BLaER1 (cell line): ENCODE results near the gene DDX56.

Experiments
- H3K27ac ChIP-seq: shearing (Covaris generic); formaldehyde crosslinking; 2 replicates; pipeline ENCODE4 v1.8.1; 2022
- H3K27me3 ChIP-seq: shearing (Covaris generic); formaldehyde crosslinking; 2 replicates; pipeline ENCODE4 v1.8.1; 2022
- H3K36me3 ChIP-seq: shearing (Covaris generic); formaldehyde crosslinking; 2 replicates; pipeline ENCODE4 v1.8.1; 2022
- H3K4me1 ChIP-seq: shearing (Covaris generic); formaldehyde crosslinking; 2 replicates; pipeline ENCODE4 v1.8.1; 2022
- H3K4me2 ChIP-seq: shearing (Covaris generic); formaldehyde crosslinking; 2 replicates; pipeline ENCODE4 v1.8.1; 2022
- H3K4me3 ChIP-seq: shearing (Covaris generic); formaldehyde crosslinking; 2 replicates; pipeline ENCODE4 v1.8.1; 2022
- H3K9ac ChIP-seq: shearing (Covaris generic); formaldehyde crosslinking; 2 replicates; pipeline ENCODE4 v1.8.1; 2022
- H3K9me3 ChIP-seq: shearing (Covaris generic); formaldehyde crosslinking; 2 replicates; pipeline ENCODE4 v1.8.1; 2022
- H4K20me1 ChIP-seq: shearing (Covaris generic); formaldehyde crosslinking; 2 replicates; pipeline ENCODE4 v1.8.1; 2022
- Cebpa-rat ChIP-seq: shearing (Covaris generic); IDR thresholded peaks from 2 replicates; pipeline ENCODE4 v1.8.1; 2022

DDX56 gene

GRCh38 chr7:44549457-44549856 lies 24.3 kb downstream of the DDX56 start:
- Histone ChIP-seq H3K4me1 (peaks cover 6% of the 10 kb centered on the region; the same call in 1 of the 2 replicates), H3K4me2 (no peak overlapping the region), H3K27me3 (no peaks in the 10 kb centered on the region), H3K36me3 (no peaks in the 10 kb centered on the region), H3K9ac (no peak overlapping the region), H3K4me3 (no peak overlapping the region), H3K9me3 (no peaks in the 10 kb centered on the region), H4K20me1 (no peaks in the 10 kb centered on the region), H3K27ac (no peak overlapping the region)
- no peak for TF ChIP-seq Cebpa-rat

GRCh38 chr7:44548893-44549292 lies 24.8 kb downstream of the DDX56 start:
- no peak for TF ChIP-seq Cebpa-rat
- Histone ChIP-seq H3K9me3 (no peaks in the 10 kb centered on the region), H3K4me3 (no peak overlapping the region), H4K20me1 (no peaks in the 10 kb centered on the region), H3K9ac (no peak overlapping the region), H3K4me1 (peaks cover 6% of the 10 kb centered on the region; the same call in 1 of the 2 replicates), H3K4me2 (no peak overlapping the region), H3K27ac (no peak overlapping the region), H3K36me3 (no peaks in the 10 kb centered on the region), H3K27me3 (no peaks in the 10 kb centered on the region)

- H3K27me3 ChIP-seq, result no peaks in the 10 kb centered on the region
- H3K9ac ChIP-seq, result no peak overlapping the region
- H3K4me3 ChIP-seq, result no peak overlapping the region
- no peak overlapping the region for H3K27ac ChIP-seq
- H3K36me3 ChIP-seq, result no peaks in the 10 kb centered on the region
- no peak overlapping the region for H3K4me2 ChIP-seq
- no peak for TF ChIP-seq Cebpa-rat
- H4K20me1 ChIP-seq, result no peaks in the 10 kb centered on the region
- H3K9me3 ChIP-seq, result no peaks in the 10 kb centered on the region
- H3K4me1 ChIP-seq, result peaks cover 6% of the 10 kb centered on the region; the same call in 1 of the 2 replicates
These were observed 26.0 kb downstream of the DDX56 start for GRCh38 chr7:44547536-44548231.

GRCh38 chr7:44541876-44542610 lies 31.7 kb downstream of the DDX56 start:
- Histone ChIP-seq H3K27ac (no peak overlapping the region), H3K4me3 (no peak overlapping the region), H3K4me1 (no peaks in the 10 kb centered on the region), H3K36me3 (no peaks in the 10 kb centered on the region), H3K4me2 (no peak overlapping the region), H4K20me1 (no peaks in the 10 kb centered on the region), H3K27me3 (no peaks in the 10 kb centered on the region), H3K9ac (no peak overlapping the region), H3K9me3 (no peaks in the 10 kb centered on the region)
- no peak for TF ChIP-seq Cebpa-rat

- no peaks in the 10 kb centered on the region for H3K36me3 ChIP-seq
- no peaks in the 10 kb centered on the region for H3K4me1 ChIP-seq
- H3K27ac ChIP-seq, result no peak within 1 kb of the TSS
- no peak for TF ChIP-seq Cebpa-rat
- H3K4me3 ChIP-seq, result no peak within 1 kb of the TSS
- no peaks in the 10 kb centered on the region for H3K9me3 ChIP-seq
- H3K4me2 ChIP-seq, result no peak within 1 kb of the TSS
- H4K20me1 ChIP-seq, result no peaks in the 10 kb centered on the region
- no peak within 1 kb of the TSS for H3K9ac ChIP-seq
- H3K27me3 ChIP-seq, result no peaks in the 10 kb centered on the region
These were observed 32.5 kb downstream of the DDX56 start, which contains the start of gene NPC1L1 for GRCh38 chr7:44541028-44541869. NPC1L1 (minus strand) TSS chr7:44541330; CDS start chr7:44541259, 71 bp downstream.

- H3K4me3 ChIP-seq, result no peak overlapping the region
- no peak overlapping the region for H3K9ac ChIP-seq
- H4K20me1 ChIP-seq, result no peaks in the 10 kb centered on the region
- no peaks in the 10 kb centered on the region for H3K36me3 ChIP-seq
- no peaks in the 10 kb centered on the region for H3K9me3 ChIP-seq
- H3K27me3 ChIP-seq, result no peaks in the 10 kb centered on the region
- no peak overlapping the region for H3K4me2 ChIP-seq
- H3K4me1 ChIP-seq, result no peaks in the 10 kb centered on the region
- no peak for TF ChIP-seq Cebpa-rat
- no peak overlapping the region for H3K27ac ChIP-seq
These were observed 33.1 kb downstream of the DDX56 start for GRCh38 chr7:44540592-44541027.

- TF ChIP-seq Cebpa-rat, result no peak
- no peak overlapping the region for H3K9ac ChIP-seq
- no peak overlapping the region for H3K4me2 ChIP-seq
- no peak overlapping the region for H3K27ac ChIP-seq
- H3K4me1 ChIP-seq, result no peaks in the 10 kb centered on the region
- no peaks in the 10 kb centered on the region for H3K27me3 ChIP-seq
- no peak overlapping the region for H3K4me3 ChIP-seq
- H3K9me3 ChIP-seq, result no peaks in the 10 kb centered on the region
- H3K36me3 ChIP-seq, result no peaks in the 10 kb centered on the region
- H4K20me1 ChIP-seq, result no peaks in the 10 kb centered on the region
These were observed 33.8 kb downstream of the DDX56 start for GRCh38 chr7:44539669-44540506.

- Histone ChIP-seq H3K36me3 (no peaks in the 10 kb centered on the region), H3K9ac (no peak overlapping the region), H3K4me1 (0 out of 2 replicates have a peak, but pooled peaks cover 4% of the 10 kb centered on the region), H3K4me2 (no peak overlapping the region), H3K27me3 (no peaks in the 10 kb centered on the region), H3K27ac (no peak overlapping the region), H3K9me3 (no peaks in the 10 kb centered on the region), H3K4me3 (no peak overlapping the region), H4K20me1 (no peaks in the 10 kb centered on the region)
- TF ChIP-seq Cebpa-rat, result no peak
These were observed 34.7 kb downstream of the DDX56 start for GRCh38 chr7:44538798-44539668.
